GM23338 (cell line): ENCODE measurements around the gene CDC42BPB. TPM values are rescaled to one million over a fixed set of nuclear protein-coding genes. Genes with fewer than 3 reads are reported as not detected.

ENCODE experiments used
- ATAC-seq: fragments of 200-7000 bp; cut with Tn5 transposase; 3 replicates; pipeline ENCODE4 v1.9.1; 2020
- DNase-seq: peaks from one replicate; pipeline ENCODE4 v3.0.0-alpha.2; 2015; ENCODE audit warnings: low spot score
- H2AFZ ChIP-seq: fragments of 200-600 bp; sonication (generic); 2 replicates; pipeline ENCODE4 v1.8.0; 2016; ENCODE audit warnings: antibody characterized with exemption, mild to moderate bottlenecking, moderate library complexity
- H3F3A ChIP-seq: fragments of 200-600 bp; sonication (generic); replicated peaks from 2 replicates; pipeline ENCODE4 v1.8.0; 2017; ENCODE audit warnings: antibody characterized with exemption, mixed run types, low read depth
- H3K27ac ChIP-seq: fragments of 200-600 bp; sonication (generic); 2 replicates; pipeline ENCODE4 v1.6.1; 2016; ENCODE audit warnings: low read depth
- H3K27me3 ChIP-seq: fragments of 200-600 bp; sonication (generic); 2 replicates; pipeline ENCODE4 v1.8.0; 2016; ENCODE audit warnings: mild to moderate bottlenecking, mixed run types, moderate library complexity; ENCODE audit not compliant: insufficient read depth
- H3K36me3 ChIP-seq: fragments of 200-600 bp; sonication (generic); 2 replicates; pipeline ENCODE4 v1.8.0; 2016; ENCODE audit warnings: mild to moderate bottlenecking; ENCODE audit not compliant: insufficient read depth
- H3K4me1 ChIP-seq: fragments of 200-600 bp; sonication (generic); 2 replicates; pipeline ENCODE4 v1.8.0; 2016; ENCODE audit warnings: mild to moderate bottlenecking, moderate library complexity; ENCODE audit not compliant: insufficient read depth
- H3K4me2 ChIP-seq: fragments of 200-600 bp; sonication (generic); 2 replicates; pipeline ENCODE4 v1.7.1; 2017; ENCODE audit warnings: mixed run types
- H3K4me3 ChIP-seq: fragments of 200-600 bp; sonication (generic); 2 replicates; pipeline ENCODE4 v1.6.1; 2016; ENCODE audit warnings: mixed run types
- H3K79me2 ChIP-seq: fragments of 200-600 bp; sonication (generic); replicated peaks from 2 replicates; pipeline ENCODE4 v1.8.0; 2017; ENCODE audit warnings: mild to moderate bottlenecking; ENCODE audit not compliant: insufficient read depth
- H3K9me2 ChIP-seq: fragments of 200-600 bp; sonication (generic); 2 replicates; pipeline ENCODE4 v1.8.0; 2017; ENCODE audit not compliant: insufficient read depth
- H4K20me1 ChIP-seq: fragments of 200-600 bp; sonication (generic); replicated peaks from 2 replicates; pipeline ENCODE4 v1.8.0; 2017; ENCODE audit warnings: mild to moderate bottlenecking; ENCODE audit not compliant: insufficient read depth
- H3K27ac Mint-ChIP-seq: 2 replicates; pipeline ENCODE4 v1.8.0; 2020; ENCODE audit warnings: inconsistent platforms, mild to moderate bottlenecking, moderate library complexity, mixed read lengths
- H3K27me3 Mint-ChIP-seq: 3 replicates; pipeline ENCODE4 v1.8.0; 2022; ENCODE audit warnings: low read depth, mild to moderate bottlenecking, moderate library complexity, mixed read lengths, inconsistent platforms; ENCODE audit not compliant: insufficient read depth, poor library complexity
- H3K36me3 Mint-ChIP-seq: 3 replicates; pipeline ENCODE4 v1.8.0; 2021; ENCODE audit warnings: low read depth, mild to moderate bottlenecking, inconsistent platforms, moderate library complexity, mixed read lengths
- H3K4me1 Mint-ChIP-seq: 3 replicates; pipeline ENCODE4 v1.8.0; 2020; ENCODE audit warnings: mild to moderate bottlenecking, inconsistent platforms, mixed read lengths
- H3K4me3 Mint-ChIP-seq: 3 replicates; pipeline ENCODE4 v1.8.0; 2021; ENCODE audit warnings: moderate library complexity, mild to moderate bottlenecking, inconsistent platforms, mixed read lengths
- H3K9me3 Mint-ChIP-seq: 3 replicates; pipeline ENCODE4 v1.8.0; 2020; ENCODE audit warnings: moderate library complexity, mild to moderate bottlenecking, inconsistent platforms, mixed read lengths
- CREB1 ChIP-seq: fragments of 250-450 bp; sonication (Bioruptor Pico); IDR thresholded peaks from 2 replicates; pipeline ENCODE4 v1.5.0; 2020; ENCODE audit warnings: low read depth, mild to moderate bottlenecking, moderate library complexity
- CTCF ChIP-seq, 2 experiments: fragments of 200-600 bp in 1 of 2; sonication (generic) in 1 of 2; conservative IDR thresholded peaks; 2 replicates each; pipeline versions ENCODE4 v1.5.1 to v1.6.1; 2016 to 2017; ENCODE audit warnings: antibody characterized with exemption in 2 of 2, low read depth in 2 of 2, mild to moderate bottlenecking in 2 of 2, moderate library complexity in 1 of 2
- ETS1 ChIP-seq: IDR thresholded peaks from 2 replicates; pipeline ENCODE4 v1.6.1; 2016; ENCODE audit warnings: antibody characterized with exemption
- EZH2 ChIP-seq: fragments of 200-600 bp; sonication (generic); IDR thresholded peaks from one replicate; pipeline ENCODE4 v1.8.0; 2017; ENCODE audit warnings: antibody characterized with exemption, mild to moderate bottlenecking, low read depth; ENCODE audit not compliant: unreplicated experiment
- EZH2phosphoT487 ChIP-seq: fragments of 200-600 bp; sonication (generic); IDR thresholded peaks from one replicate; pipeline ENCODE4 v1.8.1; 2018; ENCODE audit warnings: antibody characterized with exemption; ENCODE audit not compliant: unreplicated experiment
- JUNB ChIP-seq: IDR thresholded peaks from one replicate; pipeline ENCODE4 v1.6.1; 2016; ENCODE audit warnings: antibody characterized with exemption; ENCODE audit not compliant: unreplicated experiment
- NANOG ChIP-seq: IDR thresholded peaks from 2 replicates; pipeline ENCODE4 v1.6.1; 2016; ENCODE audit warnings: antibody characterized with exemption, borderline replicate concordance
- POLR2AphosphoS5 ChIP-seq: IDR thresholded peaks from 2 replicates; pipeline ENCODE4 v1.6.1; 2016; ENCODE audit warnings: antibody characterized with exemption, low read depth
- REST ChIP-seq: IDR thresholded peaks from one replicate; pipeline ENCODE4 v1.6.1; 2018; ENCODE audit warnings: antibody characterized with exemption; ENCODE audit not compliant: unreplicated experiment
- STAT1 ChIP-seq: IDR thresholded peaks from one replicate; pipeline ENCODE4 v1.6.1; 2016; ENCODE audit warnings: antibody characterized with exemption; ENCODE audit not compliant: unreplicated experiment
- ZNF114 ChIP-seq: fragments of 250-450 bp; sonication (Bioruptor Pico); IDR thresholded peaks from 2 replicates; pipeline ENCODE4 v1.5.0; 2020; ENCODE audit warnings: mild to moderate bottlenecking, moderate library complexity
- ZNF331 ChIP-seq: fragments of 250-450 bp; sonication (Bioruptor Pico); IDR thresholded peaks from 2 replicates; pipeline ENCODE4 v1.5.0; 2020; ENCODE audit warnings: low read depth, mild to moderate bottlenecking, moderate library complexity
- polyA plus RNA-seq: library from polyadenylated mRNA; unstranded; fragments of >200 nt; fragmentation: Nextera tagmentation; extraction: Ambion mirVana; gene quantifications from 2 replicates; pipeline ENCODE4 v1.2.1, GENCODE V29; 2016
- total RNA-seq: library from RNA; depleted of rRNA; stranded (reverse); fragments of >200 nt; shearing (Covaris generic); gene quantifications from 2 replicates; pipeline ENCODE4 v1.2.3, GENCODE V29; 2014

Gene CDC42BPB
- total and polyA plus RNA-seq, 2 experiments from 2014 or later: 12.3 to 127 TPM

- no peak for TF ChIP-seq REST
Measured at GRCh38 chr14:102949062-102949800, 108.1 kb downstream of the CDC42BPB start (continued).

GRCh38 chr14:102948698-102949061 lies 108.7 kb downstream of the CDC42BPB start:
- no peak overlapping the region for H3K4me3 ChIP-seq
- H3K4me1 ChIP-seq: no peaks in the 10 kb centered on the region
- H3K4me3 Mint-ChIP-seq: no peak overlapping the region
- H3K36me3 ChIP-seq: peaks cover 20% of the 10 kb centered on the region
- no peak overlapping the region for H3K4me2 ChIP-seq
- no peak overlapping the region for H3K27ac Mint-ChIP-seq
- H3K27ac ChIP-seq: no peak overlapping the region
- H3K27me3 Mint-ChIP-seq: peaks cover 2% of the 10 kb centered on the region
- no peak overlapping the region for H2AFZ ChIP-seq
- DNase-seq (no peak), ATAC-seq (no peak)
- H3F3A ChIP-seq: no peaks in the 10 kb centered on the region
- peaks cover 75% of the 10 kb centered on the region for H3K36me3 Mint-ChIP-seq
- no peaks in the 10 kb centered on the region for H3K27me3 ChIP-seq
- no peaks in the 10 kb centered on the region; the same call in 1 of the 2 replicates for H4K20me1 ChIP-seq
- no peaks in the 10 kb centered on the region for H3K4me1 Mint-ChIP-seq
- no peaks in the 10 kb centered on the region for H3K9me3 Mint-ChIP-seq
- H3K79me2 ChIP-seq: no peaks in the 10 kb centered on the region
- no peaks in the 10 kb centered on the region for H3K9me2 ChIP-seq
- no peak for TF ChIP-seq ZNF331 (CRISPR knock-in tag)
- no peak for TF ChIP-seq STAT1
- no peak for TF ChIP-seq EZH2phosphoT487
- no peak for TF ChIP-seq JUNB
- TF ChIP-seq ETS1: no peak
- no peak for TF ChIP-seq ZNF114 (CRISPR knock-in tag)
- no peak for TF ChIP-seq POLR2AphosphoS5
- no peak for TF ChIP-seq EZH2
- TF ChIP-seq CREB1 (CRISPR knock-in tag): no peak
- no peak for TF ChIP-seq REST
- TF ChIP-seq CTCF (conservative IDR thresholded peaks at IDR 0.05; ENCODE audit: low read depth in 2 of 2): no peak
- TF ChIP-seq NANOG: no peak
